Stimulated activated CD4-positive, alpha-beta T cell treated with anti-CD3 and anti-CD28 coated beads, Interleukin-4, amount 100 ng/mL, for 48 hours (primary cell): ENCODE data around the gene GNB5.

Experiments used
- DNase-seq, 2 donors: peaks; one replicate each; pipeline ENCODE4 v3.0.0-alpha.2; 2020; ENCODE audit warnings: low read depth in 2 of 2

The GNB5 gene

DNA sequence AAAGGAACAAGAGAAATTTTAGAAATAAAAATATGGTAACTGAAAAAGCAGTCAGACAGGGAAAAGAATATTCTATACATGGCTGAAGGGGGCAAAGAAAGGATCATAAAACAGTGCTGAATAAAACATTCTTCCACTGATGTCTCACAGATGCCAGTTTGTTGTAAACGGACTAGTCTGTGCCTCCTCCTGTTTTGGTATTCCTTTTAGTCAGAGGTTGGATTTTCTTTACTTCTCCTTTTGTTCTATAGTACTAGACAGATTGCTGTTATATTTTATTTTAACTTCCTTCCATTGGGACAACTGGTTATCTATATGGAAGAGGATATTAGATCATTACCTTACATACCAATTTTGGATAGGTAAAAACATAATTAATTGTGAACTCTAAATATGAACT, 16.0 kb upstream of the GNB5 start:
- DNase-seq: no peak

- DNase-seq: no peak
These were observed 15.3 kb upstream of the GNB5 start for GRCh38 chr15:52206446-52206845.

DNA sequence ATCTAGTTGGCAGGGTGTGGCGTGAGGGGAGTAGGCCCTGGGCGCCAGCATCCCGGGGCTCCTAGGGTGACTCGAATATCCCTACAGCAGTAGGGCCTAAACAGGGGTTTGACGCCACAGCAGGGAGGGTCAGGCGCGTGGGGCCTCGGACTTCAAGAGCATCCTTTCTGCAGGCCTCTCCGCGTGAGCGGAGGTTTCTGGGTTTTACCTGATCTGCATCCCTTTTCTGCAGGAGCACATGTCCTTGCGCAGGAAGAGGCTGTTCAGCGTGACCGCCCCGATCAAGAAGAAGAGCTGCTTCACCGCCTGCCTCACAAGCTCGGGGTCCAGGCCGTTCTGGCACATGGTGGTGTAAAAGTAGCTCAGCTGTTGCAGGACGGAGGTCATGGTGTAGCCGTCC, 13.5 kb upstream of the GNB5 start:
- no peak for DNase-seq

DNA sequence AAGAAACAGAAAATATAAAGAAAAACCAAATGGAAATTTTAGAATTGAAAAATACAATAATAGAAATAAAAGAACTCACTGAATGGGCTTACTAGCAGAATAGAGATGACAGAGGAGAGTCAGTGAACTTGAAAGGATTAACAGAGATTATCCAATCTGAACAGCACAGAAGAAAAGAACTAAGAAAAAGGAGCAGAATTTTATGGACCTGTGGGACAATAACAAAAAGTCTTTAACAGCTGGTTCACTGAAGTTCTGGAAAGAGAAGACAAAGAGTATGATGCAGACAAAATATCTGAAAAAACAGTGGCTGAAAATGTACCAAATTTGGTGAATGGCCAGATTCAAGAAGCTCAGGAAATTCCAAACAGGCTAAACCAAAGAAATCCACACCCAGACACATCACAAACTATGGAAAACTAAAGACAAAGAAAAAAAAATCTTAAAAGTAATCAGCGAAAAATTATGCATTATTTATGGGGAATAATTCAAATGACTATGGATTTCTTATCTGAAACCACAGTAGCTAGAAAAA, 9.7 kb upstream of the GNB5 start:
- no peak for DNase-seq

DNA sequence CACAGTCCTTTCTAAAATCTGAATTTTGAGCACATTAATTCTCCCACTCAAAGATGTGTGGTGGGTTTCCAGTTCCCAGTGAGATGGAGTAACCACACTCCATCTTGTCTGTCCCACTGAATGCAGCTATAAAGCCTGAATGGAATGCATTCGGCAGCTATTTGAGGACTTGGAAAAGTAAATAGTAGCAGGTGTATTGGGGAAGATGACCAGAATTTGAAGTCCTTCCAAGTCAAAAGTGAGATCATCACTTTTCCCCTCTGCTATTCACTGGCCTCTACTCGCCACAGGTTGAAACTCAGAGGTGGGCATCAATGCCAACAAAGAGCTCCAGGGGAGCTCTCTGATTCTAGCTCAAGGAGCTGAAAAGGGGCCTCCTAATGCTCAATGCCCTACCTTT, 8.1 kb upstream of the GNB5 start:
- DNase-seq: no peak

- DNase-seq: no peak
These were observed 5.7 kb upstream of the GNB5 start for GRCh38 chr15:52196891-52197290.

DNA sequence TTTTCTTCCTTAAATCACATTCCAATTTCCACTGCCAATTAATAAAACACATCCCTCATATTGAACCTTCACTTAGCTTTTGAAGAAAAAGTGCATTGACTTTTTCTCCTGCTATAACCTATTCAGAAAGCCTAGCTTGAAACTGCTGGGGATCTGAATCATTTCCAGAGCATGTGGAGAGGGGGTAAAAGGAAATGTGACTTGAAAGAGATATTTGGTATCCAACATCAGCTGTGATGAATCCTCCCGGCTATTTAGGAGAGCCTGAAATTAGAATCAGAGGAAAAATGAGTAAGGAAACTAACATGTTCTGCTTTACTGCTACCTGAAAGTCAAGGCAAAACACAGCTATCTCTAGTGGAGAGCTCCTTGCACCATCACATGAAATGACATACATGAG, 2.6 kb upstream of the GNB5 start:
- no peak for DNase-seq

- no peak for DNase-seq
These were observed 2.1 kb upstream of the GNB5 start for GRCh38 chr15:52193321-52193720.

GRCh38 chr15:52186651-52187486, 4.3 kb downstream of the GNB5 start:
- no peak for DNase-seq

GRCh38 chr15:52185151-52185561, 6.0 kb downstream of the GNB5 start:
- no peak for DNase-seq

- no peak for DNase-seq
These were observed 6.5 kb downstream of the GNB5 start for GRCh38 chr15:52184721-52185120.

DNA sequence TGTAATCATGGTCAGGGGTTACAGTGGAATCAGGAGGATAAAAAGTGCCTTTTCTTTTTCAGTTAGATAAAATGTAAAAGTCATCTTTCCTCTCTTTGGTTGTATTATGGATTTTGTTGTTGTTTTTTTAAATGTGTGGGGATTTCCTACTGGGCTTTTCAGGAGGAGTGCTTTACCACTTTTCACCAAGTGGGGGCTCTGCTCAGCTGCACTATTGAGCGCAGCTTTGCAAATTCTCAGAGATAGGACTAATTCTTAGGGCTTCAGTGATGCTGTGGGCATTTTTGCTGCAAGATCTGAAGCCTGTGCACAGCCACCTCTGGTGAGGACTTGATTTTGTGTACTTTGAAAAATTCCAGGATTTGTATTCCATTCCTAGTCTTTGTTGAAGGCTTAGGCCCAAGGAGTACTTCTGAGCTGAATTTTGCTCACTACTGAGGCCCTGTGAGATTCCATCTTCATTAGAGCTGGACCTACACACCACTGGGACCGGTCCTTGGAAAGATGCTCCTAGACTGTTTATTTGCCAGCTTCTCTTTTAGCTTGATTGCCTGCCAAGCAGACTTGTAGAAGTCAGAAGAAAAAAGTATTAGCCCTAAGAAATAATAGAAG, 7.5 kb downstream of the GNB5 start:
- DNase-seq: no peak

GRCh38 chr15:52181938-52182780, 9.0 kb downstream of the GNB5 start:
- no peak for DNase-seq

- DNase-seq: no peak
These were observed 10.2 kb downstream of the GNB5 start for GRCh38 chr15:52180851-52181450.

- DNase-seq: peak in 1 of 2 donors; percentile 16
These were observed 10.9 kb downstream of the GNB5 start for GRCh38 chr15:52180196-52180835.

- DNase-seq: peak; percentile 75 to 83
These were observed 11.7 kb downstream of the GNB5 start for GRCh38 chr15:52179278-52180195.

DNA sequence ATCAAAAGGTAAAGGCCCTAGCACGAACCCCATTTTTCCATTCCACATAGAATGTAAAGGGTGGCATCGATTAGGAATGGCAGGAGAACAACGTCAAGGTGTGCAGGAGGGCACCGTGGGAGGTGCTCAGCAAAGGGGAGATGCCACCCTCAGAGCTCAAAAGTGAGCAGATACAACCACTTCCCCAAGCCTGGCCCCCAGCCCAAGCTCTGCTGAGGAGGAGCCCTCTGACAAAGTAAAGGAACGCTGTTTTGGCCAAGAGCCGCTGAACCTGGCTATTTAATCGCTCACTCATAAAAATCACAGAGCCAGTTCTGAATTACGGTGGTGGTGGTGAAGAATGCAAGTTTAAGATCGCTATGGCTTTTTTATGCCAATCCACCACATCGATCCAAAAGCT, 12.4 kb downstream of the GNB5 start:
- DNase-seq: no peak

- no peak for DNase-seq
These were observed 18.3 kb downstream of the GNB5 start for GRCh38 chr15:52172869-52173268.

GRCh38 chr15:52171807-52172206, 19.4 kb downstream of the GNB5 start:
- DNase-seq: no peak

- DNase-seq: no peak
These were observed 19.8 kb downstream of the GNB5 start for GRCh38 chr15:52171386-52171785.
